Globus pallidus (tissue), 1 donor: ENCODE measurements around the gene FCHO2.
"Not testable (repeated sequence)": the region's sequence is repeated elsewhere in the genome, so short reads cannot be mapped to it uniquely, and the experiment has no call there.

Experiments used
- DNase-seq: peaks from one replicate; pipeline ENCODE4 v3.0.0-alpha.2; 2015; ENCODE audit warnings: low spot score

The FCHO2 gene

GRCh38 chr5:72955143-72955767, 586 bp upstream of the FCHO2 start:
- DNase-seq: no peak

- peak; percentile 51 for DNase-seq
Observed at GRCh38 chr5:72956324-72957140, 691 bp downstream of the FCHO2 start.

GRCh38 chr5:72957337-72957736, 1.5 kb downstream of the FCHO2 start:
- no peak for DNase-seq

- no peak for DNase-seq
Observed at GRCh38 chr5:72959257-72959656, 3.4 kb downstream of the FCHO2 start.

GRCh38 chr5:72974481-72974880, 18.6 kb downstream of the FCHO2 start:
- not testable (repeated sequence) for DNase-seq

- not testable (repeated sequence) for DNase-seq
Observed at GRCh38 chr5:72976810-72977209, 21.0 kb downstream of the FCHO2 start.

GRCh38 chr5:72985719-72986118, 29.9 kb downstream of the FCHO2 start:
- DNase-seq: no peak

- no peak for DNase-seq
Observed at GRCh38 chr5:72988769-72989168, 32.9 kb downstream of the FCHO2 start.

- no peak for DNase-seq
Observed at GRCh38 chr5:72991394-72991793, 35.6 kb downstream of the FCHO2 start.

- DNase-seq: no peak
Observed at GRCh38 chr5:72994578-72994977, 38.7 kb downstream of the FCHO2 start.

GRCh38 chr5:72996632-72997031, 40.8 kb downstream of the FCHO2 start:
- no peak for DNase-seq

- DNase-seq: no peak
Observed at GRCh38 chr5:72999916-73000315, 44.1 kb downstream of the FCHO2 start.

- no peak for DNase-seq
Observed at GRCh38 chr5:73005886-73006285, 50.0 kb downstream of the FCHO2 start.

- no peak for DNase-seq
Observed at GRCh38 chr5:73007051-73007450, 51.2 kb downstream of the FCHO2 start.

GRCh38 chr5:73008831-73009230, 53.0 kb downstream of the FCHO2 start:
- no peak for DNase-seq

GRCh38 chr5:73011612-73012011, 55.8 kb downstream of the FCHO2 start:
- not testable (repeated sequence) for DNase-seq

GRCh38 chr5:73018892-73019291, 63.1 kb downstream of the FCHO2 start:
- DNase-seq: no peak

- no peak for DNase-seq
Observed at GRCh38 chr5:73019766-73020165, 63.9 kb downstream of the FCHO2 start.

GRCh38 chr5:73022471-73023169, 66.8 kb downstream of the FCHO2 start:
- no peak for DNase-seq

GRCh38 chr5:73024946-73025544, 69.2 kb downstream of the FCHO2 start:
- not testable (repeated sequence) for DNase-seq

GRCh38 chr5:73027361-73027760, 71.5 kb downstream of the FCHO2 start:
- no peak for DNase-seq

- DNase-seq: no peak
Observed at GRCh38 chr5:73027816-73028215, 72.0 kb downstream of the FCHO2 start.
